Measurements from ENCODE around the gene PTPN6. TPM values are rescaled to one million over a fixed set of nuclear protein-coding genes. Genes with fewer than 3 reads are reported as not detected.
A peak's percentile ranks its signal among the peaks of the same experiment; 100 is the strongest.

Gene PTPN6
- total and polyA plus RNA-seq, 9 of the 15 experiments (the other 6 are each of a cell fraction or from before 2014, with no cell fraction given): 1.5 to 5.1 (median 3.9) TPM

GRCh38 chr12:6970096-6970527, 19.0 kb downstream of the PTPN6 start:
- WGBS (ENCODE audit: insufficient coverage, low coverage, missing lambda C conversion rate): 2% methylated on average over 18 of the region's 31 CpGs
- Histone ChIP-seq H3K4me2 (ENCODE audit: insufficient read depth, low read length) (peak overlapping the region; percentile 99), H3K27me3 (ENCODE audit: control insufficient read depth in 2 of 2, insufficient read depth in 2 of 2, low read length in 2 of 2) (no peaks in the 10 kb centered on the region), H3K9me1 (ENCODE audit: control insufficient read depth, insufficient read depth, low read length) (no peaks in the 10 kb centered on the region), H4K20me1 (replicated peaks; ENCODE audit: control insufficient read depth, insufficient read depth, low read length) (no peaks in the 10 kb centered on the region), H3K4me1 (replicated peaks in 1 of 2; ENCODE audit: control insufficient read depth in 2 of 2, insufficient read depth in 2 of 2, low read length in 2 of 2) (peaks cover 22 to 25% of the 10 kb centered on the region in 2 experiments; a peak in 4 of 5 replicates), H3K4me3 (peak overlapping the region; percentile 97), H3K9ac (ENCODE audit: insufficient read depth in 1 of 2, low read depth in 2 of 2, low read length in 2 of 2) (peak overlapping the region; percentile 99), H2AFZ (ENCODE audit: low read depth, low read length) (0 out of 2 replicates have a peak overlapping the region, but pooled peaks have one; percentile 12), H3K36me3 (ENCODE audit: control insufficient read depth, insufficient read depth, low read length) (peaks cover 74% of the 10 kb centered on the region), H3K79me2 (ENCODE audit: control insufficient read depth, insufficient read depth, low read length) (peaks cover 73% of the 10 kb centered on the region), H3K9me3 (replicated peaks; ENCODE audit: control insufficient read depth, insufficient read depth, low read depth, low read length) (no peaks in the 10 kb centered on the region), H3K27ac (ENCODE audit: extremely low read depth, low read depth, low read length) (peak overlapping the region; percentile 99)
- DNase-seq (ENCODE audit: extremely low read depth in 1 of 4, low spot score in 3 of 4) (peak in 1 of 4 experiments; percentile 49), FAIRE-seq (no peak), ATAC-seq (peak; percentile 15)
- POLR2A ChIA-PET: interaction anchor here (3.0 kb wide), 1 partner anchor 26 kb away, joined by 10 read pairs; the partner anchor contains the start of genes C12orf57 and RNU7-1
- CTCF ChIA-PET (ENCODE audit: low intra/inter-chr PET ratio): no interaction called here
- intact Hi-C loops (cut with micrococcal nuclease): loop anchor here (5.0 kb wide), 2 partner anchors 47 to 72 kb away; partner anchors contain the start of gene LPCAT3
- TSS peak; percentile 55 for BruUV-seq (replicated peaks)
- in situ Hi-C loops (cut with MboI): no loop called here
- peak; percentile 40; the same call in 1 of the 2 replicates for TF ChIP-seq ESRRA (IDR thresholded peaks at IDR 0.05; ENCODE audit: borderline replicate concordance, low read depth)
- TF ChIP-seq NR3C1 (CRISPR knock-in tag; IDR thresholded peaks at IDR 0.05): 0 out of 2 replicates have a peak, but pooled peaks have one; percentile 28
- TF ChIP-seq ZNF589 (CRISPR knock-in tag; IDR thresholded peaks at IDR 0.05; ENCODE audit: low read depth): no peak
- TF ChIP-seq ZBTB11 (CRISPR knock-in tag; IDR thresholded peaks at IDR 0.05): peak in 1 of 3 experiments; percentile 91; a peak in 1 of 6 replicates
- TF ChIP-seq KDM5B (IDR thresholded peaks at IDR 0.05; ENCODE audit: insufficient replicate concordance, low read depth, low read length): peak; percentile 37
- TF ChIP-seq E2F6 (IDR thresholded peaks at IDR 0.05; ENCODE audit: borderline replicate concordance in 1 of 2, extremely low read depth in 1 of 2, insufficient read depth in 1 of 2, insufficient read length in 1 of 2, low read depth in 1 of 2, low read length in 1 of 2, poor library complexity in 1 of 2, severe bottlenecking in 1 of 2): peak in 1 of 2 experiments; percentile 14
- peak; percentile 90 for TF ChIP-seq NR2C2 (CRISPR knock-in tag; IDR thresholded peaks at IDR 0.05)
- peak; percentile 93 for TF ChIP-seq NR2C2 (tag; IDR thresholded peaks at IDR 0.05)
- no peak for TF ChIP-seq ASH1L (IDR thresholded peaks at IDR 0.05; ENCODE audit: borderline replicate concordance, low read depth, partially characterized antibody)
- TF ChIP-seq ZNF354B (CRISPR knock-in tag; IDR thresholded peaks at IDR 0.05): no peak
- 0 out of 2 replicates have a peak, but pooled peaks have one; percentile 50 for TF ChIP-seq ZBTB43 (CRISPR knock-in tag; IDR thresholded peaks at IDR 0.05)
- TF ChIP-seq SIX5 (IDR thresholded peaks at IDR 0.05; ENCODE audit: borderline replicate concordance in 1 of 2, insufficient read depth in 1 of 2, low read depth in 1 of 2, low read length in 2 of 2): no peak
- peak; percentile 82 for TF ChIP-seq PCBP1 (IDR thresholded peaks at IDR 0.05; ENCODE audit: low read depth, low read length, poor library complexity, severe bottlenecking)
- TF ChIP-seq ZNF76 (CRISPR knock-in tag; IDR thresholded peaks at IDR 0.05; ENCODE audit: borderline replicate concordance): 0 out of 2 replicates have a peak, but pooled peaks have one; percentile 36

Data from K562 (cell line).